Measurements from ENCODE around the gene TGM5. TPM values are rescaled to one million over a fixed set of nuclear protein-coding genes. Genes with fewer than 3 reads are reported as not detected.

TGM5 gene
- total and polyA plus RNA-seq, 2 experiments from 2014 or later, result not detected

GRCh38 chr15:43194795-43195194, 71.9 kb downstream of the TGM5 start:
- Histone ChIP-seq H3K4me3 (no peak overlapping the region), H3K9me2 (ENCODE audit: insufficient read depth) (no peaks in the 10 kb centered on the region), H3K79me2 (replicated peaks; ENCODE audit: insufficient read depth) (no peaks in the 10 kb centered on the region), H3K27me3 (ENCODE audit: insufficient read depth) (no peaks in the 10 kb centered on the region), H3F3A (replicated peaks; ENCODE audit: low read depth) (no peaks in the 10 kb centered on the region), H2AFZ (no peak overlapping the region), H4K20me1 (replicated peaks; ENCODE audit: insufficient read depth) (no peaks in the 10 kb centered on the region), H3K36me3 (ENCODE audit: insufficient read depth) (0 out of 2 replicates have a peak, but pooled peaks cover 7% of the 10 kb centered on the region), H3K4me1 (ENCODE audit: insufficient read depth) (no peaks in the 10 kb centered on the region), H3K4me2 (no peak overlapping the region), H3K27ac (ENCODE audit: low read depth) (no peak overlapping the region)
- Mint-ChIP-seq H3K36me3 (ENCODE audit: low read depth) (peaks cover 26% of the 10 kb centered on the region), H3K27ac (no peak overlapping the region), H3K9me3 (peaks cover 7% of the 10 kb centered on the region; the same call in 2 of the 3 replicates), H3K27me3 (ENCODE audit: insufficient read depth, low read depth, poor library complexity) (no peaks in the 10 kb centered on the region), H3K4me1 (no peaks in the 10 kb centered on the region; the same call in 2 of the 3 replicates), H3K4me3 (no peak overlapping the region)
- no peak for ATAC-seq
- no peak for DNase-seq (ENCODE audit: low spot score)
- no peak for TF ChIP-seq REST (IDR thresholded peaks at IDR 0.05; ENCODE audit: unreplicated experiment)

GRCh38 chr15:43193710-43194109, 73.0 kb downstream of the TGM5 start:
- peaks cover 26% of the 10 kb centered on the region for H3K36me3 Mint-ChIP-seq (ENCODE audit: low read depth)
- TF ChIP-seq ZNF114 (CRISPR knock-in tag; IDR thresholded peaks at IDR 0.05), result no peak
- TF ChIP-seq NANOG (IDR thresholded peaks at IDR 0.05; ENCODE audit: borderline replicate concordance), result no peak
- no peak for TF ChIP-seq CTCF (conservative IDR thresholded peaks at IDR 0.05; ENCODE audit: low read depth in 2 of 2)
- no peak for TF ChIP-seq ZNF331 (CRISPR knock-in tag; IDR thresholded peaks at IDR 0.05; ENCODE audit: low read depth)
- no peak for TF ChIP-seq STAT1 (IDR thresholded peaks at IDR 0.05; ENCODE audit: unreplicated experiment)
- TF ChIP-seq POLR2AphosphoS5 (IDR thresholded peaks at IDR 0.05; ENCODE audit: low read depth), result no peak
- TF ChIP-seq REST (IDR thresholded peaks at IDR 0.05; ENCODE audit: unreplicated experiment), result no peak
- no peak for TF ChIP-seq ETS1 (IDR thresholded peaks at IDR 0.05)
- no peak for TF ChIP-seq JUNB (IDR thresholded peaks at IDR 0.05; ENCODE audit: unreplicated experiment)
- TF ChIP-seq CREB1 (CRISPR knock-in tag; IDR thresholded peaks at IDR 0.05; ENCODE audit: low read depth), result no peak
- TF ChIP-seq EZH2 (IDR thresholded peaks at IDR 0.05; ENCODE audit: low read depth, unreplicated experiment), result no peak
- TF ChIP-seq EZH2phosphoT487 (IDR thresholded peaks at IDR 0.05; ENCODE audit: unreplicated experiment), result no peak

More at GRCh38 chr15:43193710-43194109, 73.0 kb downstream of the TGM5 start:
- Histone ChIP-seq H3K4me2 (no peak overlapping the region), H3K4me1 (ENCODE audit: insufficient read depth) (no peaks in the 10 kb centered on the region), H4K20me1 (replicated peaks; ENCODE audit: insufficient read depth) (no peaks in the 10 kb centered on the region), H3K4me3 (no peak overlapping the region), H3F3A (replicated peaks; ENCODE audit: low read depth) (no peaks in the 10 kb centered on the region), H3K36me3 (ENCODE audit: insufficient read depth) (0 out of 2 replicates have a peak, but pooled peaks cover 7% of the 10 kb centered on the region), H2AFZ (no peak overlapping the region), H3K27me3 (ENCODE audit: insufficient read depth) (no peaks in the 10 kb centered on the region), H3K9me2 (ENCODE audit: insufficient read depth) (no peaks in the 10 kb centered on the region), H3K79me2 (replicated peaks; ENCODE audit: insufficient read depth) (no peaks in the 10 kb centered on the region), H3K27ac (ENCODE audit: low read depth) (no peak overlapping the region)
- Mint-ChIP-seq H3K4me1 (no peaks in the 10 kb centered on the region; the same call in 2 of the 3 replicates), H3K27ac (no peak overlapping the region), H3K4me3 (no peak overlapping the region), H3K27me3 (ENCODE audit: insufficient read depth, low read depth, poor library complexity) (no peaks in the 10 kb centered on the region), H3K9me3 (peaks cover 7% of the 10 kb centered on the region; the same call in 2 of the 3 replicates)
- ATAC-seq, result no peak
- no peak for DNase-seq (ENCODE audit: low spot score)
